Measurements from ENCODE around the gene VAV2.

Gene VAV2

GRCh38 chr9:133783331-133783731, 208.8 kb downstream of the VAV2 start:
- no peak for ATAC-seq
- no peak for TF ChIP-seq ZNF565 (CRISPR knock-in tag; conservative IDR thresholded peaks at IDR 0.05; ENCODE audit: low read depth)
- no peak for TF ChIP-seq BACH2 (CRISPR knock-in tag; IDR thresholded peaks at IDR 0.05; ENCODE audit: borderline replicate concordance)
- no peak for TF ChIP-seq GLIS3 (CRISPR knock-in tag; IDR thresholded peaks at IDR 0.05)

GRCh38 chr9:133782157-133783130, 209.7 kb downstream of the VAV2 start:
- TF ChIP-seq TOX (CRISPR knock-in tag; IDR thresholded peaks at IDR 0.05; ENCODE audit: borderline replicate concordance): no peak
- TF ChIP-seq GLIS3 (CRISPR knock-in tag; IDR thresholded peaks at IDR 0.05): no peak
- TF ChIP-seq SNAI2 (CRISPR knock-in tag; IDR thresholded peaks at IDR 0.05): no peak
- TF ChIP-seq ZNF8 (CRISPR knock-in tag; IDR thresholded peaks at IDR 0.05): no peak
- TF ChIP-seq TCF4 (CRISPR knock-in tag; IDR thresholded peaks at IDR 0.05; ENCODE audit: borderline replicate concordance): no peak
- no peak for TF ChIP-seq PATZ1 (CRISPR knock-in tag; IDR thresholded peaks at IDR 0.05; ENCODE audit: borderline replicate concordance)
- TF ChIP-seq OSR1 (CRISPR knock-in tag; IDR thresholded peaks at IDR 0.05): no peak
- TF ChIP-seq ISL1 (CRISPR knock-in tag; IDR thresholded peaks at IDR 0.05): no peak
- no peak for TF ChIP-seq ZC3H10 (CRISPR knock-in tag; IDR thresholded peaks at IDR 0.05)
- no peak for TF ChIP-seq ZFP30 (CRISPR knock-in tag; IDR thresholded peaks at IDR 0.05)
- no peak for TF ChIP-seq ZNF565 (CRISPR knock-in tag; conservative IDR thresholded peaks at IDR 0.05; ENCODE audit: low read depth)
- no peak for TF ChIP-seq ARNTL (CRISPR knock-in tag; IDR thresholded peaks at IDR 0.05; ENCODE audit: borderline replicate concordance, low read depth)
- no peak for TF ChIP-seq TSHZ2 (CRISPR knock-in tag; IDR thresholded peaks at IDR 0.05)
- TF ChIP-seq CSRNP3 (CRISPR knock-in tag; IDR thresholded peaks at IDR 0.05): no peak
- TF ChIP-seq POU6F1 (CRISPR knock-in tag; IDR thresholded peaks at IDR 0.05; ENCODE audit: borderline replicate concordance, low read depth): no peak
- TF ChIP-seq RARB (CRISPR knock-in tag; IDR thresholded peaks at IDR 0.05): no peak
- TF ChIP-seq PPARA (CRISPR knock-in tag; IDR thresholded peaks at IDR 0.05; ENCODE audit: borderline replicate concordance): no peak
- ATAC-seq: peak; percentile 88

GRCh38 chr9:133781828-133782135, 210.3 kb downstream of the VAV2 start:
- no peak for ATAC-seq
- no peak for TF ChIP-seq PPARA (CRISPR knock-in tag; IDR thresholded peaks at IDR 0.05; ENCODE audit: borderline replicate concordance)
- TF ChIP-seq ZNF70 (CRISPR knock-in tag; IDR thresholded peaks at IDR 0.05): no peak
- TF ChIP-seq ISL1 (CRISPR knock-in tag; IDR thresholded peaks at IDR 0.05): no peak
- TF ChIP-seq ARNTL (CRISPR knock-in tag; IDR thresholded peaks at IDR 0.05; ENCODE audit: borderline replicate concordance, low read depth): no peak
- no peak for TF ChIP-seq OSR1 (CRISPR knock-in tag; IDR thresholded peaks at IDR 0.05)
- TF ChIP-seq CREB5 (CRISPR knock-in tag; IDR thresholded peaks at IDR 0.05; ENCODE audit: low read depth): no peak
- no peak for TF ChIP-seq ZNF565 (CRISPR knock-in tag; conservative IDR thresholded peaks at IDR 0.05; ENCODE audit: low read depth)
- TF ChIP-seq GLIS3 (CRISPR knock-in tag; IDR thresholded peaks at IDR 0.05): no peak
- no peak for TF ChIP-seq ESRRG (CRISPR knock-in tag; IDR thresholded peaks at IDR 0.05)
- no peak for TF ChIP-seq TOX (CRISPR knock-in tag; IDR thresholded peaks at IDR 0.05; ENCODE audit: borderline replicate concordance)
- no peak for TF ChIP-seq ZFP3 (CRISPR knock-in tag; IDR thresholded peaks at IDR 0.05)
- no peak for TF ChIP-seq SNAI2 (CRISPR knock-in tag; IDR thresholded peaks at IDR 0.05)
